Ishikawa (cell line): ENCODE data around the gene LMF2.

Source experiments
- CEBPB ChIP-seq: IDR thresholded peaks from 2 replicates; pipeline ENCODE4 v1.6.1; 2012
- CREB1 ChIP-seq: IDR thresholded peaks from 2 replicates; pipeline ENCODE4 v1.6.1; 2012; ENCODE audit warnings: low read depth
- EGR1 ChIP-seq: IDR thresholded peaks from 2 replicates; pipeline ENCODE4 v1.6.1; 2012
- EP300 ChIP-seq: IDR thresholded peaks from 2 replicates; pipeline ENCODE4 v1.6.1; 2012; ENCODE audit warnings: borderline replicate concordance
- FOXM1 ChIP-seq: IDR thresholded peaks from 2 replicates; pipeline ENCODE4 v1.6.1; 2012; ENCODE audit warnings: low read depth, borderline replicate concordance
- MAX ChIP-seq: IDR thresholded peaks from 2 replicates; pipeline ENCODE4 v1.6.1; 2012
- NFIC ChIP-seq: IDR thresholded peaks from 2 replicates; pipeline ENCODE4 v1.6.1; 2012
- RAD21 ChIP-seq: IDR thresholded peaks from 2 replicates; pipeline ENCODE4 v1.6.1; 2012; ENCODE audit warnings: low read depth
- REST ChIP-seq: IDR thresholded peaks from 2 replicates; pipeline ENCODE4 v1.6.1; 2012; ENCODE audit warnings: low read depth, mild to moderate bottlenecking
- TAF1 ChIP-seq: IDR thresholded peaks from 2 replicates; pipeline ENCODE4 v1.6.1; 2012; ENCODE audit warnings: low read depth, mild to moderate bottlenecking
- TCF12 ChIP-seq: IDR thresholded peaks from 2 replicates; pipeline ENCODE4 v1.6.1; 2012; ENCODE audit warnings: low read depth
- TEAD4 ChIP-seq: IDR thresholded peaks from 2 replicates; pipeline ENCODE4 v1.6.1; 2012
- USF1 ChIP-seq: IDR thresholded peaks from 2 replicates; pipeline ENCODE4 v1.6.1; 2012
- YY1 ChIP-seq: IDR thresholded peaks from 2 replicates; pipeline ENCODE4 v1.6.1; 2012; ENCODE audit warnings: low read depth
- ZBTB7A ChIP-seq: IDR thresholded peaks from 2 replicates; pipeline ENCODE4 v1.6.1; 2012; ENCODE audit warnings: low read depth

Gene LMF2

GRCh38 chr22:50473855-50474671 is 33.4 kb downstream of the LMF2 start:
- TF ChIP-seq EGR1, result no peak
- peak; percentile 50 for TF ChIP-seq MAX

- TF ChIP-seq RAD21 (peak; percentile 24; the same call in 1 of the 2 replicates), MAX (no peak)
Measured at GRCh38 chr22:50473088-50473487, 34.4 kb downstream of the LMF2 start.

GRCh38 chr22:50471962-50472361 is 35.5 kb downstream of the LMF2 start:
- TF ChIP-seq MAX (no peak), ZBTB7A (no peak), TEAD4 (no peak), REST (no peak), CREB1 (no peak), USF1 (no peak), EP300 (no peak), TCF12 (no peak), RAD21 (no peak), NFIC (no peak), YY1 (no peak), FOXM1 (no peak), CEBPB (no peak), EGR1 (no peak), TAF1 (no peak)

GRCh38 chr22:50471197-50471847 is 36.2 kb downstream of the LMF2 start:
- TF ChIP-seq REST, result no peak
- no peak for TF ChIP-seq ZBTB7A
- no peak for TF ChIP-seq RAD21
- no peak for TF ChIP-seq EGR1
- TF ChIP-seq FOXM1, result no peak
- no peak for TF ChIP-seq NFIC
- no peak for TF ChIP-seq TEAD4
- no peak for TF ChIP-seq EP300
- no peak for TF ChIP-seq USF1
- no peak for TF ChIP-seq TCF12
- TF ChIP-seq MAX, result no peak
- no peak for TF ChIP-seq CEBPB
- no peak for TF ChIP-seq YY1

- TF ChIP-seq TCF12 (no peak), USF1 (no peak), MAX (no peak), RAD21 (no peak), TAF1 (no peak), TEAD4 (no peak), FOXM1 (no peak), CEBPB (no peak), NFIC (no peak), REST (no peak), YY1 (no peak), CREB1 (no peak)
Measured at GRCh38 chr22:50470491-50470890, 37.0 kb downstream of the LMF2 start.
